Breast epithelium (tissue), 3 donors: ENCODE data around the gene RCC1. TPM values are rescaled to one million over a fixed set of nuclear protein-coding genes. Genes with fewer than 3 reads are reported as not detected.

Experiments
- total RNA-seq, 3 donors: library from RNA; depleted of rRNA; stranded (reverse); fragments of >200 nt; gene quantifications; one replicate each; pipeline ENCODE4 v1.1.0, GENCODE V29; 2016

Gene RCC1
- total RNA-seq, 3 donors from 2014 or later = 15.7 to 44.9 (median 40.1) TPM

Other genes starting within 250 kb of the RCC1 start
- 10 to 100 TPM in 2 of 3 donors, 1 to 10 TPM in 1; 10.0 to 16.0 (median 12.5) TPM for gene SESN2, start 246.5 kb upstream of the RCC1 start, total RNA-seq
- 10 to 100 TPM in 2 of 3 donors, 1 to 10 TPM in 1; 8.3 to 14.4 (median 12.6) TPM for gene MED18, start 177.0 kb upstream of the RCC1 start, total RNA-seq
- 10 to 100 TPM; 17.1 to 29.6 (median 25.9) TPM for gene PHACTR4, start 136.3 kb upstream of the RCC1 start, total RNA-seq
- 10 to 100 TPM; 22.0 to 27.8 (median 27.1) TPM for gene TRNAU1AP, start 47.0 kb downstream of the RCC1 start, total RNA-seq
- gene RAB42, start 86.2 kb downstream of the RCC1 start, total RNA-seq = 10 to 100 TPM in 1 of 3 donors, 1 to 10 TPM in 2; 6.9 to 18.6 (median 8.0) TPM
- 10 to 100 TPM; 18.7 to 36.2 (median 22.7) TPM for gene TAF12, start 137.0 kb downstream of the RCC1 start, total RNA-seq
- not detected for gene RNU11, start 142.6 kb downstream of the RCC1 start, total RNA-seq
- gene GMEB1, start 162.7 kb downstream of the RCC1 start, total RNA-seq = 10 to 100 TPM in 1 of 3 donors, 1 to 10 TPM in 2; 7.7 to 11.9 (median 9.8) TPM
- gene YTHDF2, start 230.9 kb downstream of the RCC1 start, total RNA-seq = 10 to 100 TPM; 43.5 to 74.1 (median 66.5) TPM